Kidney epithelial cell (primary cell): ENCODE measurements around the gene TENM4. TPM values are rescaled to one million over a fixed set of nuclear protein-coding genes. Genes with fewer than 3 reads are reported as not detected.

Source experiments
- DNase-seq: peaks from one replicate; pipeline ENCODE4 v3.0.0-alpha.2; 2010; ENCODE audit warnings: low read depth
- H3K27me3 ChIP-seq: 2 replicates; pipeline ENCODE4 v1.6.0; 2011; ENCODE audit warnings: low read length; ENCODE audit not compliant: control insufficient read depth, insufficient read depth
- H3K36me3 ChIP-seq: 2 replicates; pipeline ENCODE4 v1.5.1; 2011; ENCODE audit warnings: low read length; ENCODE audit not compliant: control insufficient read depth, insufficient read depth
- H3K4me3 ChIP-seq: 2 replicates; pipeline ENCODE4 v1.5.1; 2011; ENCODE audit warnings: low read depth, mild to moderate bottlenecking, control low read depth, low read length
- CTCF ChIP-seq: IDR thresholded peaks from 2 replicates; pipeline ENCODE4 v1.5.1; 2011; ENCODE audit warnings: mild to moderate bottlenecking, moderate library complexity, low read length, control low read depth, inconsistent platforms; ENCODE audit not compliant: insufficient read depth, poor library complexity, severe bottlenecking
- total RNA-seq: library from RNA; depleted of rRNA; stranded (reverse); fragments of >200 nt; gene quantifications from 2 replicates; pipeline ENCODE4 v1.2.3, GENCODE V29; 2015

TENM4 gene
- total RNA-seq, 1 donor from 2014 or later, result 35.3 TPM

GRCh38 chr11:79413268-79413667 lies 27.6 kb downstream of the TENM4 start:
- Histone ChIP-seq H3K27me3 (no peaks in the 10 kb centered on the region), H3K4me3 (no peak overlapping the region), H3K36me3 (no peaks in the 10 kb centered on the region)
- peak; percentile 56 for DNase-seq
- TF ChIP-seq CTCF, result no peak

GRCh38 chr11:79412761-79413160 lies 28.1 kb downstream of the TENM4 start:
- Histone ChIP-seq H3K4me3 (no peak overlapping the region), H3K36me3 (no peaks in the 10 kb centered on the region), H3K27me3 (no peaks in the 10 kb centered on the region)
- no peak for DNase-seq
- TF ChIP-seq CTCF, result no peak

- H3K27me3 ChIP-seq, result no peaks in the 10 kb centered on the region
- no peaks in the 10 kb centered on the region for H3K36me3 ChIP-seq
- TF ChIP-seq CTCF, result no peak
- DNase-seq, result no peak
- no peak overlapping the region for H3K4me3 ChIP-seq
Observed at GRCh38 chr11:79409330-79409729, 31.5 kb downstream of the TENM4 start.

- no peak for DNase-seq
- no peaks in the 10 kb centered on the region for H3K36me3 ChIP-seq
- no peaks in the 10 kb centered on the region for H3K27me3 ChIP-seq
- no peak overlapping the region for H3K4me3 ChIP-seq
- TF ChIP-seq CTCF, result no peak
Observed at GRCh38 chr11:79406376-79406775, 34.5 kb downstream of the TENM4 start.

GRCh38 chr11:79404806-79405205 lies 36.0 kb downstream of the TENM4 start:
- no peak for TF ChIP-seq CTCF
- H3K27me3 ChIP-seq, result no peaks in the 10 kb centered on the region
- no peak overlapping the region for H3K4me3 ChIP-seq
- H3K36me3 ChIP-seq, result no peaks in the 10 kb centered on the region
- DNase-seq, result no peak

- H3K4me3 ChIP-seq, result no peak overlapping the region
- no peak for DNase-seq
- no peaks in the 10 kb centered on the region for H3K36me3 ChIP-seq
- no peak for TF ChIP-seq CTCF
- no peaks in the 10 kb centered on the region for H3K27me3 ChIP-seq
Observed at GRCh38 chr11:79404325-79404724, 36.5 kb downstream of the TENM4 start.
